MM.1S (cell line): ENCODE measurements around the gene PSPC1.

Source experiments
- EZH2 ChIP-seq: fragments of 300-600 bp; sonication (generic); optimal IDR thresholded peaks from 2 replicates; pipeline ENCODE3; 2017; ENCODE audit warnings: low read depth, mild to moderate bottlenecking, antibody characterized with exemption, low read length, mixed read lengths
- EZH2phosphoT487 ChIP-seq: fragments of 300-600 bp; sonication (generic); IDR thresholded peaks from 2 replicates; pipeline ENCODE4 v1.6.1; 2018; ENCODE audit warnings: antibody characterized with exemption, low read length
- TF ChIP-seq, protein P1 (sequence below): fragments of 300-600 bp; sonication (generic); IDR thresholded peaks from 2 replicates; pipeline ENCODE4 v1.5.1; 2016; ENCODE audit warnings: antibody characterized with exemption, low read length, mixed read lengths

DNA sequence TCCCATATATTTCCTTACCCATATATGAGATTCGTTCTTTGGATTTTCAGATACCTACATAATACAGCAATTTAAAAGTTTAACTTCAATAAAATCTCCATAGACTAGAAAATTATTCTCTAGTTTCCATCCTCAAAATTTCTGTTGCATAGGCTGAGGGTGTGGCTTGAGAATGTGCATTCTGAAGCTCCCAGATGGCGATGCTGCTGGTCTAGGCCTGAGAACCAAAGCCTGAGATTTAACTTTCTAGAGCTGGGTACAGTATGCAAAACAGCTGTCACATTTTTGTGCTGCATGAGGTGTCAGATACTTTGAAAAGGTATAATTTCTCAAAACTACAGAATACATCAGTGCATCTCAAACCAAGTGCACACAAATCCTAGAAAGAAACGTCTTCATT lies 106.6 kb downstream of the PSPC1 start:
- TF ChIP-seq, protein P1, sequence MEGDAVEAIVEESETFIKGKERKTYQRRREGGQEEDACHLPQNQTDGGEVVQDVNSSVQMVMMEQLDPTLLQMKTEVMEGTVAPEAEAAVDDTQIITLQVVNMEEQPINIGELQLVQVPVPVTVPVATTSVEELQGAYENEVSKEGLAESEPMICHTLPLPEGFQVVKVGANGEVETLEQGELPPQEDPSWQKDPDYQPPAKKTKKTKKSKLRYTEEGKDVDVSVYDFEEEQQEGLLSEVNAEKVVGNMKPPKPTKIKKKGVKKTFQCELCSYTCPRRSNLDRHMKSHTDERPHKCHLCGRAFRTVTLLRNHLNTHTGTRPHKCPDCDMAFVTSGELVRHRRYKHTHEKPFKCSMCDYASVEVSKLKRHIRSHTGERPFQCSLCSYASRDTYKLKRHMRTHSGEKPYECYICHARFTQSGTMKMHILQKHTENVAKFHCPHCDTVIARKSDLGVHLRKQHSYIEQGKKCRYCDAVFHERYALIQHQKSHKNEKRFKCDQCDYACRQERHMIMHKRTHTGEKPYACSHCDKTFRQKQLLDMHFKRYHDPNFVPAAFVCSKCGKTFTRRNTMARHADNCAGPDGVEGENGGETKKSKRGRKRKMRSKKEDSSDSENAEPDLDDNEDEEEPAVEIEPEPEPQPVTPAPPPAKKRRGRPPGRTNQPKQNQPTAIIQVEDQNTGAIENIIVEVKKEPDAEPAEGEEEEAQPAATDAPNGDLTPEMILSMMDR = no peak
- no peak for TF ChIP-seq EZH2
- TF ChIP-seq EZH2phosphoT487 = no peak
